SHP77 treated with DMSO at 0.1 percent for 48 hours (cell line): ENCODE results near the gene NHEJ1.
A peak's percentile ranks its signal among the peaks of the same experiment; 100 is the strongest.

Source experiments
- DNase-seq: peaks from one replicate; lab custom pipeline; 2025; lab: John Stamatoyannopoulos, UW

Gene NHEJ1

DNA sequence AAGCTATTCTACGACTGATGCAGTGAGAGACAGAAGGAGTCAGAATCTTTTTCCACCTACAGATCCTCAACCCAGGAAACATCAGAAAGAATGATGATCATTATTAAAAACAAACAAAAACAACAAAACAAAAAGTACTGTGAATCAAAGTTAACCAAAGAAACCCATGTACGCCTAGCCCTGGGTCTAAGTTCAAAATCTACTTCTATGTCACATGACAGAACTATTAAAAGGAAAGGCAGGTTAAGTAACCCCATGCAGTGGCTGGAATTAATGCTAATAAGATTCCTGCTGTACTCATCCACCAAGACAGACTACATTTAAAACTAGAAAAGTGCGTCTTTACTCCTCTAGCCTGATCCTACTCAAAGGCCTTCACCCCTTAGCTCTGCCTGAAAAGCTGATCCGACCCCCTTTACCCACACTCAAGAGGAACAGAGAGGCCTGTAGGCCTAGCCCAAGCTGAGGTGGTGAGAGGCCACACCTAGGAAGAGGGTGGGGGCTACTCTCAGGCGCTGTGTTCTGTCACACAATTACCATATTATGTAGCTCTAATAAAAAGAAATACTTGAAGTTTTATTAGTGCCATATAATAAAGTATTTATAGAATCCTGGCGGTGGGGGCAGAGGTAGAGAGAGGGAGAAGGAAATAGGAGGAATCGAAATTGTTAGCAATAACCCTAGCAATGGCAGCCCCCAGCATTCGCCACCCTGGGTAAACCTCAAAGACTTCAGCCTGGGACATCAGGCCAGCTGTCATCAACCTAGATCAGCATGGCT lies 37.1 kb downstream of the NHEJ1 start:
- DNase-seq = no peak

DNA sequence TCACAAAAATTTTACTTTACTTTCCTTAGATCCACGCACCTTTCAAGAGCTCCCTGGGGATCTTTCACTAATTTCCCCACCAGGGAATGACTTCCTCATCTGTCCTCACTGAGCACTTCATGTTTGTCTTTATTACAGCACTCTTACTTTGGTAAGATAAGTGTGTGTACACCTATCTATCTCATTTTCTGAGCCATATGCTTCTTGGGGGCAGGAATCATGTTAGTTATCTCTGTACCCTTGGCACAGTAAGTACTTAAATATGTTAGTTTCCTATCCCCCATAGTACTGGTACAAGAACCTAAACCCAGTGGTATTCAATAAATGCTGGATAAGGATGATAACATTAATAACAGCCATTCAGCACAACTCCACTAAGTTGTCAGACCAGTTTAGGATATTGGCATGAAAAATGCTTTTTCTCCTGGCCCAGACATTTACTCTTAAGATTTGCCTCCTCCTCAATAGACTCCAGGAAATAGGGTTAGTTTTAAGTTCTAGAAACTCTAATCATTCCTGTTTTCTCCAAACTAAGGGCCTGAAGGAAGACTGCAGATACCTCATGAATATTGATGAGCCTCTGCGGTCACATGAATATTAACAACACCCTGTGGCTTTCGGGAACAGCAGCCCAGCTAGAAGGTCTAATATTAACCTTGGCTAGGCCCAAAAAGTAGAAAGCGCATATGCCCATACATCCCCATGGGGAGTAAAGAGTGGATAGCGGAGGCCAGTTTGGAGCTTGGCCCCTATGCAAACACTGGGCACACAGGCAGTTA lies 38.2 kb downstream of the NHEJ1 start:
- DNase-seq = no peak

DNA sequence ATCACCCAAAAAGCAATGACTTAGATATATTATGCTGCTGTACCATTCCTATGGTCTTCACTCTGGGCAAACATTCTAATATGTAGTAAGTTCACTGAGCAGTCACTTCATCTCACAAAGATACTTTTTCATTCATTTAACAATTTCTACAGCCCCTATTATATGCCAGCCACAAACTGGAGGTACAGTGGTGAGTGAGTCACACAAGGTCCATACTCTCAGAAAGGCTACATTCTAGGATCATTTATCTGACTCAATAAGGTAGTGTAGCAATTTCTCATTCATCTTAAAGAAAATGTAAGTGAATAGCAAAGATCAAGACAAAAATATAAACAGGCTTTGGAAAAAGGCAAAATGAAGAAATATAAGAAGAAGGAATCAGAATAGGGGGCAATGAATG lies 40.5 kb downstream of the NHEJ1 start:
- no peak for DNase-seq

DNA sequence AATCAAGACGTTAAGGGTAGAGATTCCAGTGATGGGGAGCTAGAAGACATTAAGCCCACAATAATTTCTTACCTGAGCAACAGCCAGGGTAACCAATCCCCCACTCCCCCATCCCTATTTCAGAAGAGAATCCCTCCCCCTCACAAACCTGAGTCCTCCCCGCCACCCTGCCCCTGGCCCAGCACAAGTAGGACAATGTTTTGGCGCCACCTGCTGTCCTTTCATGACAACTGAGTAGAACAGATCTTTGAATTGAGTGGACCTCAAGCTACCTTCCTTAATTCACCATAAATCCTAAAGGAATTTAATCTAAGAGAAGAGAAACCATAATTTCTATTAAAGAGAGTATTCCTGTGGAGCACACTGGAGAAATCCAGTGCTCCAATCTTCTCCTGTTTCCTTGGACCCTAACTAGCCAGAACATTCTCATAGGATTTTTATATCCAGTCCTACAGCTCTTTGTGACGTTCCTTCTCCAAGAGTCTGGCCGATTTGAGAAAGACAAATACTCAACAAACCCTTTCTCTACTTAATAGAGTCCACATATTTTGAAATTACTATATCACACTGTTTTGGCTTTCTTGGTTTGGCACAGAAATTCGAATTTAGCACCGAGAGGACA lies 41.1 kb downstream of the NHEJ1 start:
- peak; percentile 1 for DNase-seq

DNA sequence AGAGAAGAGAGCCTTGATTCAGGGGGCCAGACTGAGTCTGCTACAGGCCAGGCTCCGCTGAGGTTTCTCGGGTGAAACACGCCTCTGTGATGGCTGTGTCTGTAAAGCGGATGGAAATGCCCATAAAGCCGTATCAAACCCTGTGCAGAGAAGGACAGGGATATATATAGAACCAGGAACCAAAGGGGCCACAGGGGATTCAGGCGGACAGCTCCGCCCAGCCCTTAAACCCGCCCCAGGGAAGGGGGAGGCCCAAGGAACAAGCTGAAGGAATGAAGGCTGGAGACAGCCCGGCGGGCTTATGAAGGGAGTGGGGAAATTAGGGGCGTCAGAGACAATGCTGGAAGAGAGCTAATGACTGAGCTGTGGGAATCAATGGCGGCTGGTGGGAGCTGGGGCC lies 42.1 kb downstream of the NHEJ1 start:
- no peak for DNase-seq

DNA sequence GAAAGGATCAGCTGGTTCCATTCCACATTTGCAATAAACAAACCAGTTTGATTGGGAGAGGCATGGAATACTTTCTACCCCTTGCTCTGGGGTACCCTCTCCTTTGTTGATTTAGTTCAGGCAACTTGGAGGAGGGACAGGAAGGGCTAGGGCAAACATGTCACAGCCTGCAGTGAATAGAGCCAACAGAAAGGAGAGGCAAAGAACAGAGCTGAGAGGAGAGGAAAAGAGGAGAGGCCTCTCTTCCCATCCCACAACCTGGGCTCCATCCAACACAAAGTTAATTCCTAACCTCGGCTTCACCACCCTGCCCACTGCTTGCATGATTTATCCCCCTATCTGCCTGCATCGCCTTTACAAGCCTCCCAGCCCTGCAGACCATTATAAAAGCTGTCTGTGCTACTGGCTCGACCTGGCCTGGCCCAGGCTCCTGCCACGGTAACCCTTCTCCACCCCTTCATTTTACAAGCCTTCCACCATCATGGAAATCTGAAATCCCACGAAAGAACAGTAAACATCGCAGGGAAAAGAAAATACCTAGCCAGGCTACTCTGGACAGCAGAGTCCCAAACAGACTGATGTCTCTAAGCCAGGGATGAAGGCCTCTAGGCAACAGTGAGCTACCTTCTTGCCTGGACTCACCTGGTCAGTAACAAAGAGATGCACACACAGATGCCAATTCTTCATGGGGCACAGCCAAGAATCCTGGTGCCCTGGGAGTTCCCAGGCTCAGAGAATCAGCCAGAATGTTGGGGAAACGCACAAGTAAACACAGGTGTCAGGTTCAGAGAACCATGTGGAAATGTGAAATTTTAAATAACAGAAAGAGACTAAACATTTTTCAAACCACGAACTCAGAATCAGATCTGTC lies 43.6 kb downstream of the NHEJ1 start:
- DNase-seq = no peak

GRCh38 chr2:219112651-219113338 lies 47.8 kb downstream of the NHEJ1 start:
- DNase-seq = no peak

DNA sequence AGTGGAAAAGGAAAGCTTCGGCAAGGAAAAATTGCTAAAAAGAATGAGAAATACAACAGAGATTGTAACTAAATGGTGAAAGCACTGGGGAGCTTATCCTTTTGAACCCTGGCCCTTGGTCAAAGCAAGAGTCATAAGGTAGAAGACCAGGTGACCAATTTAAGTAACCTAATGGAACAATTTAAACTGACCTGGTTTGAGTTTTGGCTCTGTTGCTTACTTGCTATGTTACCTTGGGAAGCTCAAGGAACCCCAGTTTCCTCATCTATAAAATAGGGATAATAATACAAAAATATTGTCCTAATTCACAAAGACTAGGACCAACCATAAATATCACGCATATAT lies 48.6 kb downstream of the NHEJ1 start:
- no peak for DNase-seq

DNA sequence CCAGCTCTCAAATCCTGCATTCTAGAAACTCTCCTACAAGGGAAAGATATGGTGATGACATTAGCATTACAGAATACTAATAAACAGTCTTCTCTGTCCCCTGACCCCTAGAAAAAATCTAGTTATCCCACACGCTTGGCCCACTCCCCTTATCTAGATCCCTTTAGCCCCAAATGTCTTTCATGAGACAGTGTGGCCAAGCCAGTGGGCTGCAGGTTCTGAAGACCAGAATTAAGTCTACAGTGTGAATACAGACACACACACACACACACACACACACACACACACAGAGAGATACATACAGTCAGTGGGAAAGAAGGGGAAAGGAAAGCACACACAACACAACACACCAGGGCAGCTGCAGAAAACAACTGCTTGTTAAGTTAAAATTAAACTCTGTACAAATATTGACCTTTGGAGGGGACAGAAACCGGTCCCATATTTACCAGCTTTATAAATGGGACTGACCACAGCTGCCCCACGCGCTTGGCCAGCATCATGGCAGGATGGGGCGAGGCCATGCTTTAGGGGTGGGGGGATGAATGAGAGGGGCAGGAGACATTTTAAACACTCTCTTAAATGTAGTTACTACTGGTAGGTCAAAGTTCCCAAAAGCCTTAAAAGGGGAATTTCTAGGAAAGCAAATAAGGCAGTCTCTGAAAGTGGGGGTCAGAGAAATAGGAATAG lies 49.1 kb downstream of the NHEJ1 start:
- no peak for DNase-seq

DNA sequence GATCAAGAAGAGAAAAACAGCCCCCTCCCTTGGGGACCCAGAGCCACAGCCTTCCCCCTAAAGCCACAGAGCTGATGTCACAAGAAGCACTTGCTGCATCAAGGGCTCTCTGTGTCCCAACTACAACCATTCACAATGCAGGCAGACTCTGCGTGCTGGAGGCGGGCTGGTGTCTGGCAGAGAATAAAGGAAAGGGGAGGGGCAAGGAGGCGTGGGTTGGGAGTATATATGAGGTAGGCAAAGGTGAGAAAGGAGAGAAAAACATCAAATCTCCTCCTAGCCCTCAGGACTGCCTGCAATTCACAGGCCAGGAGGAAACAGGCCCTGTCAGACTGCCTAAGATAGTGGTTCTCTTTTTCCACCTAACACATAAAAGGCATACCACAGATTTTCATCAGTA lies 51.1 kb downstream of the NHEJ1 start:
- no peak for DNase-seq

DNA sequence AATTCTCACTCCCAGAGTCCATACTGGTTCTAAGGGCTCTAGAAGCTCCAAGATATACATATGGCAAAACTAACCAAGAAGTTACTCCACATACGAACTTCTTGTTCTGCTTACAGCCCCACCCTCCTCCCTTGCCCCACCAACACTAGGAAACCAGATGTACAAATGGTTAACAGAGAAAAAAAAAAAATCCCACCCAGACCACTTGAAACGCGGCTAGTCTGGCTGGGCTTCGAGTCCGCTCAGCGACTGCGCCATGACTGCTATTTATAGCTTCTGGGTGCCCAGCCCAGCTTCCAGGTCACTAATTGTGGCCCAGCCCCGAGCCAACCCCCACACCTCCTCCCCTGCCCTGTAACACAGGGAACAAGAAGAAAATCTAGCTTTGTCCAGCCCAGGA lies 52.9 kb downstream of the NHEJ1 start:
- no peak for DNase-seq

DNA sequence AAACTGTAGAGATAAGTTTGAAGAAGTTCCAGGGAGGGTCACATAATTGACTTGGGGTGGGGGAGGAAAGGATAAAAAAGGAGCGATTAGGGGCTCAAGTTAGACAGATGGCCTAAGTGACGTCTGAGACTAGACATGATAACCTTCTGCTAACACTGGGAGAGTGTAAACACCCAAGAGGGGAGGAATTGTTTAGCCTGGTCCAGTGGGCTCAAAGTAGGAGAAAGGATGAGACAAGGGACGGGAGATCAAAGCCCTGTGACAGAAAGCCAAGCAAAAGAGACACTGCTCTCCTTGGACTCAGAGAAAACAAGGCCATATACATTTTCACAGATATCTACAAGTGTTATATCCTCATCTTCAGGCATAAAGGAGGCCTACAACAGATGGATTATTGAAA lies 54.4 kb downstream of the NHEJ1 start:
- no peak for DNase-seq

DNA sequence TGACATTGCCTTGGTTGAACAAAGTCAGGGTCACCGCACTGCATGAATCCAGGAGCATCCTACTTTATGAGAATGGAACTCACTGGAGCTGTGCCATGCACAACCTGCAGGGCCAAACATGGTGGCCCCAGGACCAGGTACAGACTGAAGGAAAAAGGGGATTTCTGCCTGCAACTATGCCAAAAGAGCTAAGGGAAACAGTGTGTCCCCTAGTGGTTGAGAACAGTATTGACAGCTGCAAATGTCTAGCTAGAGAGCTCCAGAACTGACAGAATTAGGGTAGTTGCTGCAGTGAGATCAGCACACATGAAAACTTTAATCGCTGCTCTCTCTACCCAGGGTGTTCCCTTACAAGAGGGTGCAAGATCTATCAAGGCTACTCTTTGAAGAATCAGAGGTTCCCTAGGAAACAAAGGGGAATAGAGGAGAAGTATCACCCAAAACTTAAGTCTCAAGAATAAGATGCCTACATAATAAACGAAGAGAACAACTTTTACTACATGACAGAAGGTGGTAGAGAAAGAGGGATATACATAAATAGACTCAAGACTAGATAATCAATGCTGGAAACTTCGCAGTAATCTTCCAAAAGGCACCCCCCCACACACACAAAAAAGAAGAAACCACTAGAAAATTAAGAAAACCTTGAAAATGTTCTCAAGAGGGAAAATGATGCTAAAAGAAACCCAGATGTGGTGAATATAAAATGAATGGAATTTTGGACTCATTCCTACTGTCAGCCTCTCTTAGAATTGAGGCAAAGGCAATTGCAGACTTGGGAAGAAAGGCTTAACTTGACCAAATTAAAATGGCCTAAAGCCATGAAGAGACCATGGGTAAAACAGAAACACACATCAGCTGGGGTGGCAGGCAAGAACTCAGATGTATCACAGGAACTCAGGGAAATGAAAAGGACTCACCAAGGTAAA lies 56.2 kb downstream of the NHEJ1 start:
- peak; percentile 26 for DNase-seq

GRCh38 chr2:219099329-219099728 lies 61.3 kb downstream of the NHEJ1 start:
- no peak for DNase-seq

DNA sequence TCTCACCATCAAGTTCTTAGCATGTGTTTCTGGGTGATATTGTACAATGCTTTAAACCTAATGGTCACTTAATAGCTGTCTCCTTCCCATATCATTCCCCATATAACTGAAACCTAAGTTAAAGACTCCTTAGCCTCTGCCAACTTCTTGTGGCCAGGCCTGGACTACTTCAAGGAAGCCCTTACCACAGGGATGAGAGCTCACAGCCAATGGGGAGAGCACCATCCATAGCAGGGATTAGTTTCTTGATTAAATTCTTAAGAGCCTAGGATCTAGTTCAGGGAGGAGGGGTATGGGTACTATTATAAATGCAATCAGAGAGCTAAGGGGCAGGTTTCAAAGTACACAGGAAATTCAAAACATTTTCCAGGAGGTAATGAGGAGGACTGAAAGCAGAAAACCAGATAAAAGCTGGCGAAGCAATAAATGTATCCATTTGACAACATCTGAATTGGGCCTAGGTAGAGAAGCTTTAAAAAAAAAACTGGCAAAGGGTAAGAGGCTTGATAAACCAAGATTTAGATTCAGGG lies 65.1 kb downstream of the NHEJ1 start:
- no peak for DNase-seq

- no peak for DNase-seq
These were observed 66.4 kb downstream of the NHEJ1 start for GRCh38 chr2:219094171-219094570.

DNA sequence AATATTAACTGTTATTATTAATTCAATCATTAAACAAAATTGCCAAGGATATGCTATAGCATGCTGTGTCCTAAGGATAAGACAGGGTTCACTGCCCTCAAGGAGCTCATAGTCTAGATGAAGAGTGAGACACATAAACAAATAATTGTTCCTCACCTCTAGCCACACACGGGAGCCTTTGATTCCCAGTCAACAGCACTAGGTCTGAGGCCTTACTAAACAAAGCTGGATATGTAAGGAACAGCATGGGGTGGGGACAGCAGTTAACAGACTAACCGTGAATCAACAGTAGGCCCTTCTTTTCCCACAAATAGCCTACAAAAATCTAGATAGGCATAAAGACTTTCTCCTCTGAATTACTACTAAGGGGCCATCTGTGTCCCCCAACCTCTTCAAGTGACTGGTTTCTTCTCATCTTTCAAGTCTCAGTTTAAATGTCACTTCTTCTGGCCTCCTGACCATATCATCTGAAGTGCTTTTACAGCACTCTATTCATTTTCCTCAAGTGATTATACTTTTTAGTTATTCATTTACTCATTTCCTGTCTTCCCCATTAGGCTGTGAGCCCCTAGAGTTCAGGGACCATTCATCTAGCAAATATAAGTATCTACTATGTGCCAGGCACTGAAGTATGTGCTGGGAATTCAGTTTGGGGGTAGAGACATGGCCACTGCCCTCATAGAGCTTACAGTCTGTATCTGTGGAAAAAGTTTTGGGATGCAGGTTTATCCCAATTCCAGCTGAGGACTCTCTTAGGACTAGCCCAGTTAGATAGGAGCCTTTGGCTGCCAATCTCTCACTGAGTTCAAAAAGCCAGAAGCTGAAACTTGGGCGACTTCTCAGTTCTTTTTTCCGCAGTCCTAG lies 69.9 kb downstream of the NHEJ1 start:
- no peak for DNase-seq

- no peak for DNase-seq
These were observed 71.3 kb downstream of the NHEJ1 start for GRCh38 chr2:219089330-219089729.

- no peak for DNase-seq
These were observed 72.8 kb downstream of the NHEJ1 start for GRCh38 chr2:219087848-219088247.
